Fibroblast of villous mesenchyme (primary cell): ENCODE data around the gene DIRAS1. TPM values are rescaled to one million over a fixed set of nuclear protein-coding genes. Genes with fewer than 3 reads are reported as not detected.
"Not testable (repeated sequence)": the region's sequence is repeated elsewhere in the genome, so short reads cannot be mapped to it uniquely, and the experiment has no call there.

Experiments
- DNase-seq: peaks from one replicate; pipeline ENCODE4 v3.0.0-alpha.2; 2010; ENCODE audit warnings: low read depth
- H3K4me3 ChIP-seq: 2 replicates; pipeline ENCODE4 v1.5.1; 2011; ENCODE audit warnings: low read depth, mild to moderate bottlenecking, low read length
- CTCF ChIP-seq: IDR thresholded peaks from 2 replicates; pipeline ENCODE4 v1.5.1; 2012; ENCODE audit warnings: low read depth, mild to moderate bottlenecking, low read length; ENCODE audit not compliant: insufficient read depth
- total RNA-seq: library from RNA; depleted of rRNA; stranded (reverse); fragments of >200 nt; gene quantifications from 2 replicates; pipeline ENCODE4 v1.2.3, GENCODE V29; 2012

Gene DIRAS1
- total RNA-seq, 1 donor: under 0.01 TPM

GRCh38 chr19:2717638-2718541 is 3.3 kb downstream of the DIRAS1 start:
- DNase-seq: no peak
- no peak for TF ChIP-seq CTCF
- H3K4me3 ChIP-seq: no peak overlapping the region

GRCh38 chr19:2716722-2717637 is 4.2 kb downstream of the DIRAS1 start:
- no peak for TF ChIP-seq CTCF

GRCh38 chr19:2716275-2716650 is 4.9 kb downstream of the DIRAS1 start:
- H3K4me3 ChIP-seq: no peak overlapping the region
- no peak for TF ChIP-seq CTCF
- DNase-seq: no peak

More at GRCh38 chr19:2716722-2717637, 4.2 kb downstream of the DIRAS1 start:
- no peak for DNase-seq
- H3K4me3 ChIP-seq: no peak overlapping the region

GRCh38 chr19:2715470-2716274 is 5.5 kb downstream of the DIRAS1 start:
- no peak for TF ChIP-seq CTCF
- DNase-seq: no peak
- H3K4me3 ChIP-seq: no peak overlapping the region

- DNase-seq: no peak
- TF ChIP-seq CTCF: no peak
- H3K4me3 ChIP-seq: no peak overlapping the region
These were observed 6.5 kb downstream of the DIRAS1 start for GRCh38 chr19:2714531-2715269.

GRCh38 chr19:2714102-2714501 is 7.1 kb downstream of the DIRAS1 start:
- not testable (repeated sequence) for DNase-seq

GRCh38 chr19:2713170-2713569 is 8.0 kb downstream of the DIRAS1 start:
- not testable (repeated sequence) for DNase-seq

More at GRCh38 chr19:2714102-2714501, 7.1 kb downstream of the DIRAS1 start:
- H3K4me3 ChIP-seq: not testable (repeated sequence)

More at GRCh38 chr19:2713170-2713569, 8.0 kb downstream of the DIRAS1 start:
- H3K4me3 ChIP-seq: not testable (repeated sequence)
